Common myeloid progenitor, CD34-positive (primary cell): Measurements from ENCODE around the gene LMF2. TPM values are rescaled to one million over a fixed set of nuclear protein-coding genes. Genes with fewer than 3 reads are reported as not detected.

Source experiments
- CTCF ChIA-PET: fragments of 350-600 bp; sonication (Branson Sonifier 250); formaldehyde crosslinking; loops from one replicate; lab custom pipeline; 2021; ENCODE audit warnings: antibody characterized with exemption; lab: Charles Lee
- POLR2A ChIA-PET: fragments of 350-600 bp; sonication (Branson Sonifier 250); formaldehyde crosslinking; loops from one replicate; lab custom pipeline; 2021; ENCODE audit warnings: antibody characterized with exemption; lab: Charles Lee
- DNase-seq, 3 donors: peaks; one replicate each; pipeline versions ENCODE4 v3.0.0 to v3.0.0-alpha.2; 2013
- H3K27ac ChIP-seq, 2 experiments: 1 replicate in 1 of 2; 2 replicates in 1 of 2; pipeline ENCODE4 v1.7.0; 2013; ENCODE audit warnings: inconsistent platforms in 2 of 2, low read length in 2 of 2, mild to moderate bottlenecking in 2 of 2, low read depth in 1 of 2, moderate library complexity in 1 of 2; ENCODE audit not compliant: severe bottlenecking in 2 of 2, insufficient read depth in 1 of 2, poor library complexity in 1 of 2
- H3K27me3 ChIP-seq, 5 experiments: replicated peaks in 2 of 5; 1 replicate in 3 of 5; 2 replicates in 2 of 5; pipeline versions ENCODE4 v1.6.1 to v1.7.0; 2013; ENCODE audit warnings: low read length in 4 of 5, mild to moderate bottlenecking in 2 of 5, moderate library complexity in 2 of 5, inconsistent platforms in 1 of 5; ENCODE audit not compliant: insufficient read depth in 5 of 5, control insufficient read depth in 4 of 5
- H3K36me3 ChIP-seq, 4 experiments: 1 replicate in 2 of 4; 2 replicates in 2 of 4; pipeline versions ENCODE4 v1.6.1 to v1.7.0; 2013; ENCODE audit warnings: low read length in 3 of 4, control low read depth in 1 of 4, mild to moderate bottlenecking in 1 of 4; ENCODE audit not compliant: control insufficient read depth in 4 of 4, insufficient read depth in 4 of 4
- H3K4me1 ChIP-seq, 4 experiments: 1 replicate in 3 of 4; 2 replicates in 1 of 4; pipeline versions ENCODE4 v1.6.1 to v1.7.1; 2013; ENCODE audit warnings: low read length in 3 of 4, mild to moderate bottlenecking in 3 of 4, control low read depth in 1 of 4, inconsistent platforms in 1 of 4, moderate library complexity in 1 of 4; ENCODE audit not compliant: control insufficient read depth in 4 of 4, insufficient read depth in 4 of 4; ENCODE audit errors: control extremely low read depth in 1 of 4
- H3K4me3 ChIP-seq, 7 experiments: 1 replicate in 4 of 7; 2 replicates in 3 of 7; pipeline versions ENCODE4 v1.5.1 to v1.7.0; 2013; ENCODE audit warnings: mild to moderate bottlenecking in 7 of 7, low read length in 6 of 7, moderate library complexity in 6 of 7, inconsistent platforms in 2 of 7, low read depth in 2 of 7, control low read depth in 1 of 7; ENCODE audit not compliant: insufficient read depth in 4 of 7, control insufficient read depth in 1 of 7; ENCODE audit errors: extremely low read depth in 1 of 7
- H3K9me3 ChIP-seq, 5 experiments: 1 replicate in 4 of 5; 2 replicates in 1 of 5; pipeline versions ENCODE4 v1.6.1 to v1.7.1; 2013; ENCODE audit warnings: low read length in 4 of 5, mild to moderate bottlenecking in 2 of 5, inconsistent platforms in 1 of 5, low read depth in 1 of 5, moderate library complexity in 1 of 5; ENCODE audit not compliant: control insufficient read depth in 4 of 5, insufficient read depth in 2 of 5; ENCODE audit errors: control extremely low read depth in 1 of 5
- WGBS: methylation state at CpG from one replicate; pipeline ENCODE4 v1.1.5; 2013; ENCODE audit not compliant: insufficient coverage; 5-methylcytosine and 5-hydroxymethylcytosine counted together
- polyA plus RNA-seq: library from polyadenylated mRNA; unstranded; fragments of 120-200 nt; gene quantifications from one replicate; pipeline ENCODE4 v1.2.1, GENCODE V29; 2013

Gene LMF2, protein sequence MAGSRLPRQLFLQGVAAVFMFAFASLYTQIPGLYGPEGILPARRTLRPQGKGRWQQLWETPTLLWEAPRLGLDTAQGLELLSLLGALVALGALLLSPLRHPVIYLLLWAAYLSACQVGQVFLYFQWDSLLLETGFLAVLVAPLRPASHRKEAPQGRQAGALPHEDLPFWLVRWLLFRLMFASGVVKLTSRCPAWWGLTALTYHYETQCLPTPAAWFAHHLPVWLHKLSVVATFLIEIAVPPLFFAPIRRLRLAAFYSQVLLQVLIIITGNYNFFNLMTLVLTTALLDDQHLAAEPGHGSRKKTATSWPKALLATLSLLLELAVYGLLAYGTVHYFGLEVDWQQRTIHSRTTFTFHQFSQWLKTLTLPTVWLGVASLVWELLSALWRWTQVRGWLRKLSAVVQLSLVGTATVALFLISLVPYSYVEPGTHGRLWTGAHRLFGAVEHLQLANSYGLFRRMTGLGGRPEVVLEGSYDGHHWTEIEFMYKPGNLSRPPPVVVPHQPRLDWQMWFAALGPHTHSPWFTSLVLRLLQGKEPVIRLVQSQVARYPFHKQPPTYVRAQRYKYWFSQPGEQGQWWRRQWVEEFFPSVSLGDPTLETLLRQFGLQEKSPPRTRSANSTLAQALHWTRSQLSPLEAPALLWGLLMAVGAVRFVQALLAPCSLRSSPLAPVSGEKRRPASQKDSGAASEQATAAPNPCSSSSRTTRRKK
- polyA plus RNA-seq, result 36.9 TPM

DNA sequence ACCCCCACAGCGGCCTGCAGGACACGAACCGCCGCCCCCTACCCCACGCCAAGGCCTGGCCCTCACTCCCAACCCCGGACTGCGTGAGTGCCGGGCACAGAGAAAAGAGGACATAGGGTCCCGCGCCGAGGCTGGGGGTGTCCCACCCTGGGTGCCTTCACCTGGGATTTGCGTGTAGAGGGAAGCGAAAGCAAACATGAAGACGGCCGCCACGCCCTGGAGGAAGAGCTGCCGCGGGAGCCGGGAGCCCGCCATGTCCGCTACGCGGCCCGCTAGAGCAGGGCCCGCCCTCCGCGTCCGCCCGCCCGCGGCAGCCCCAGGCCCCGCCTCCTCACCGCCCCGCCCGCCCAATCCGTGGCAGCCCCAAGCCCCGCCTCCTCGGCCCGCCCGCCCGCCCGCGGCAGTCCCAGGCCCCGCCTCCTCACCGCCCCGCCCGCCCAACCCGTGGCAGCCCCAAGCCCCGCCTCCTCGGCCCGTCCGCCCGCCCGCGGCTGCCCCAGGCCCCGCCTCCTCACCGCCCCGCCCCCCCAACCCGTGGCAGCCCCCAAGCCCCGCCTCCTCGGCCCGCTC lies at the start of gene LMF2:
Gene LMF2 (minus strand): TSS at position 282 of the 570 bp plus-strand sequence. CDS start 27 bp downstream, at position 255.
- CTCF ChIA-PET, result interaction anchor here (0.7 to 4.3 kb wide), 5 partner anchors 9 to 196 kb away, joined by 3 to 25 read pairs (median 3); partner anchors contain the start of gene SCO2
- POLR2A ChIA-PET, result interaction anchor here (0.8 to 1.7 kb wide), 6 partner anchors 14 to 40 kb away, joined by 3 to 9 read pairs (median 4); partner anchors contain the start of gene KLHDC7B
- Histone ChIP-seq H3K9me3 (no peaks in the 10 kb centered on the region), H3K27ac (peak within 1 kb of the TSS; percentile 66 to 85), H3K4me3 (peak within 1 kb of the TSS; percentile 88 to 97 (median 89)), H3K4me1 (peaks cover 7 to 24% (median 23%) of the 10 kb centered on the region in 4 experiments), H3K36me3 (peaks cover 8 to 31% (median 19%) of the 10 kb centered on the region in 4 experiments), H3K27me3 (no peaks in the 10 kb centered on the region)
- 0% methylated on average over 14 of the region's 62 CpGs for WGBS
- DNase-seq, result no peak

DNA sequence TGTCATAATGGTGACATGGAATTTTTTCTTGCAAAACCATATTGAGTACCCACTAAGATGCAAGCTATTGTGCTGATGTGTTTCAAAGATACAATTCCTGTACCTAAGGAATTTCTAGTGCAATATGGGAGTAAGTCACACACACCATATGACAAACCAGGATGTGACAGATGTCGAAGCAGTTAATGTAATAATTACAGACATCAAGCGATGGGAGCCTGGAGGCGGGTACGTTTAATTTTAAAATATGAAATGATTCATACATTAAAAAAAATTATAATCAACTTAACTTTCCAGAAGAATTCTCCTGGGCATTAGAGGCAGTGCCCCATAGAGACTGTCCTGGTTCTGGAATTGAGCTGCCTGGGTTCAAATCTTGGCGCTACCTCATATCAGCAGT lies 49.2 kb upstream of the LMF2 start:
- Histone ChIP-seq H3K27ac (no peak overlapping the region), H3K36me3 (no peaks in the 10 kb centered on the region), H3K27me3 (peaks cover 0 to 4% (median 0%) of the 10 kb centered on the region in 5 experiments), H3K9me3 (no peaks in the 10 kb centered on the region), H3K4me3 (no peak overlapping the region), H3K4me1 (no peaks in the 10 kb centered on the region)
- ChIA-PET CTCF (interaction anchor here (1.0 to 3.1 kb wide), 5 partner anchors 9 to 18 kb away, joined by 3 to 13 read pairs (median 9); partner anchors contain the start of gene KLHDC7B), POLR2A (no interaction called here)
- no peak for DNase-seq
- WGBS, result 100% methylated on average over 1 of the region's 5 CpGs

DNA sequence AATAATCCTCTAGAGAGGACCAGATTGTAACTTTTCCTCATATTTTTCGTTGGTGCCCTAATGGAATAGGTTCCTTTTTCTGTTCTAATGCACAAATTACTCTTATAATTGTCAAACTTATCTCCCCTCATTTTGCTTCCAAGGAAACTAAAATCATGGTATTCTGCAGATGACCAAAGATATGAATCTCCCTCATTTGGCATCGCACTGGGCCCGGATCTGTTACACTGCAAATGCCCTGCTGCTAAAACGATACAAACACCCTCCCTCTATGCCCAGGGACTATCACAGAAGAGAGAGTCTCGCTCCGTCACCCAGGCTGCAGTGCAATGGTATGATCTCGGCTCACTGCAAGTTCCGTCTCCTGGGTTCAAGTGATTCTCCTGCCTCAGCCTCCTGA lies 45.8 kb upstream of the LMF2 start:
- Histone ChIP-seq H3K27me3 (peaks cover 0 to 10% (median 0%) of the 10 kb centered on the region in 5 experiments), H3K4me1 (peaks cover 0 to 14% (median 11%) of the 10 kb centered on the region in 4 experiments), H3K4me3 (no peak overlapping the region), H3K9me3 (no peaks in the 10 kb centered on the region), H3K36me3 (no peaks in the 10 kb centered on the region), H3K27ac (no peak overlapping the region)
- WGBS, result 94% methylated on average over 8 of the region's 8 CpGs
- ChIA-PET CTCF (interaction anchor here (1.3 kb wide), 1 partner anchor 22 kb away, joined by 4 read pairs; no protein-coding TSS in a partner anchor), POLR2A (no interaction called here)
- no peak for DNase-seq

DNA sequence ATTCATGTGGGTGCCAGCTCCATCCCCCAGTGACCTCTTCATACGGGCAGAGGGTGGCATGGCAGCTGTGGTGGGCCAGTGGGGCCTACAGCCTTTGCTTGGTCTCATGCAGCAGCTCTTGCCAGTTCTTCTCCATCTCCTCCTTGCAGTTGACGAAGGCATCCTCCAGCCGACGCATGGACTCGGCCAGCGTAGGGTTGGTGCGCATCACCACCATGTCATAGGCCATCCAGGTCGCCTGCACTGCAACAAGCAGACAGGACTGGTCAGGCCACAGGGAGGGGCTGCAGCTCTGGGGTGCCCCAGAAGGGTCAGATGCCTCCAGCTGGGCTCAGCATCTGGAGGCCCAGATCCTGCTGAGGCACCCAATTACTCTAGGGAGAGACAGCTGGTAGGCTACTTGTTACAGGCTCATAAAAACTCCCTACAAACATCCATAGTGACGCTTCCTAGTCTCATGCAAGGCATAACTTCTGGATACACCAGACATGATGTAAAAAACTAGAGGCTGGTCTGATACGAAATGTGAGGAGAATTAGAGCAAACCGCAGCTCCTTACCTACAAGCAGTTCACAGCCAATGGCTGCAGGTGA lies 43.8 kb upstream of the LMF2 start:
- ChIA-PET CTCF (interaction anchor here (1.0 to 3.5 kb wide), 6 partner anchors 10 to 70 kb away, joined by 3 to 13 read pairs (median 6); partner anchors contain the start of genes SCO2 and SYCE3), POLR2A (interaction anchor here (1.4 kb wide), 1 partner anchor 12 kb away, joined by 4 read pairs; the partner anchor contains the start of gene SYCE3)
- no peak for DNase-seq
- Histone ChIP-seq H3K27me3 (peaks cover 0 to 28% (median 0%) of the 10 kb centered on the region in 5 experiments), H3K36me3 (no peaks in the 10 kb centered on the region), H3K4me3 (no peak overlapping the region), H3K4me1 (peaks cover 0 to 24% (median 22%) of the 10 kb centered on the region in 4 experiments), H3K27ac (no peak overlapping the region), H3K9me3 (no peaks in the 10 kb centered on the region)
- WGBS, result 100% methylated on average over 8 of the region's 11 CpGs

DNA sequence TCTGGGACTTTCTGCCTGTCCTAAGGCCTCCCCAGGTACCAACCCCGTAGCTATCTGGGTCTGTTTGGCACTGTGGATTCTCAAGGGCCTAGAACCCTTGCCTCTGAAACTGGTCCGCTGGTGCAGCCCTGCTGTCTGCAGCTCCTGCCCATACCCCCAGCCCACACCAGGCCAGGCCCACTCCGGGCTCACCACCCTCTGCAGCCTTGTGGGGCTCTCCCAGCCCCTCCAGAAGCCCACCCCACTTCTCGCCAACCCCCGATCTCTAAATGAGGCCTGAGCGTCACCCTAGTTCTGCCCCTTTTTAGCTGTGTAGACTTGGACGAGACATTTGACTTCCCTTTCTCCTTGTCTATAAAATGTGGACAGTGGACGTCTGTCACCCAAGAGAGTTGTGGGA lies 42.9 kb upstream of the LMF2 start:
- Histone ChIP-seq H3K36me3 (no peaks in the 10 kb centered on the region), H3K27ac (no peak overlapping the region), H3K4me1 (peaks cover 0 to 33% (median 30%) of the 10 kb centered on the region in 4 experiments), H3K27me3 (peaks cover 0 to 30% (median 0%) of the 10 kb centered on the region in 5 experiments), H3K4me3 (no peak overlapping the region), H3K9me3 (no peaks in the 10 kb centered on the region)
- ChIA-PET CTCF (interaction anchor here (1.0 to 3.5 kb wide), 6 partner anchors 10 to 71 kb away, joined by 3 to 13 read pairs (median 6); partner anchors contain the start of genes SCO2 and SYCE3), POLR2A (interaction anchor here (0.7 to 1.4 kb wide), 2 partner anchors 12 to 25 kb away, joined by 3 to 4 read pairs; partner anchors contain the start of genes SCO2 and SYCE3)
- 89% methylated on average over 7 of the region's 8 CpGs for WGBS
- no peak for DNase-seq
